Medulla oblongata (tissue), 1 donor: Measurements from ENCODE around the gene MTHFD1L.
"Not testable (repeated sequence)": the region's sequence is repeated elsewhere in the genome, so short reads cannot be mapped to it uniquely, and the experiment has no call there.

Experiments used
- DNase-seq: peaks from one replicate; pipeline ENCODE4 v3.0.0-alpha.2; 2015; ENCODE audit errors: extremely low spot score

Gene MTHFD1L

DNA sequence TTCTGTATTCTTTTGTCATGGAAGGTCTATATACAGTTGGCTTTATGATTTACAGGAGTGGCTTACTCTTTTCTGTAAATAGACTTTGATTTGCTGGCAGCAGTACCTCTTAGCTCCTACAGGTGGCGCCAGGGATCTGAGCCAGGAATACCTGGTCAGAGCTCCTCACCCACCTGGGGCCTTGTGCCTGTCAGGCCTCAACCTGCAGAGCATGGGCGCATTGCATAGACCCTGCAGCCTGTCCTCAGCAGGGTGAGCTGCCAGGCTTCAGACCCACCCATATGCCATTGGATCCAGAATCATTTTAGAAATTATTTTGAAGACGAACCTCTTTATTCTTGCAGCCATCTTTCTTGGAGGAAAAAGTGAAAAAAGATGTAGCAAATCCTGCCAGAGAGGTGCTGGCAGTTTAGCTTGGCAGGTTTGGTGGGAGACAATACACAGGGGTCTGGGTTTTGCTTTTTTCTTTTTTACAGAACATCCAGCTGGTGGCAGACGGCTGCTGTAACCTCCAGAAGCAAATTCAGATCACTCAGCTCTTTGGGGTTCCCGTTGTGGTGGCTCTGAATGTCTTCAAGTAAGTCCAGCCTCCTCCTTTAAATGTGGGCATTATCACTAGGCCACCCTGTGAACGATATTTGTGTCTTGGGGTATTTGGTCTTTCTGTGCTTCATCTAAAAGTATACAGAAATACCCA is 149.1 kb downstream of the MTHFD1L start:
- peak; percentile 76 for DNase-seq

DNA sequence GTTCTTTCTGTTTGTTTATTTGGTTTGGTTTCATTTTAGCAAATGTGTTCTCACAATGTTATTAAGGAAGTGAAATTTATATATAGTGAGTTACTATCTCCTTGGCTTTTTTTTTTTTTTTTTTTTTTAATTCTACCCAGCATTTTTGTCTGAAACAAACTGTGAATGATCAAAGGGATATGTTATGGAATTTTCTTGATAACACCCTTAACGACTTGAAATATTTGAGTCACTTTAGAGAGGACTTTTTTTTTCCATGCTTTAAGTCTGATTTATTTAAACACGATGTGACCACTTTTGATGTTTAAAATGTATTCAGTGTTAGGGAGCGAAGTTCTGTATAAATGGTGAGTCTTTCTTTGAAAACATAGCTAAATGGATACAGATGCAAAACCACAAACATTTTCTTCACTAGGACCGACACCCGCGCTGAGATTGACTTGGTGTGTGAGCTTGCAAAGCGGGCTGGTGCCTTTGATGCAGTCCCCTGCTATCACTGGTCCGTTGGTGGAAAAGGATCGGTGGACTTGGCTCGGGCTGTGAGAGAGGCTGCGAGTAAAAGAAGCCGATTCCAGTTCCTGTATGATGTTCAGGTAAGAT is 149.7 kb downstream of the MTHFD1L start:
- no peak for DNase-seq

DNA sequence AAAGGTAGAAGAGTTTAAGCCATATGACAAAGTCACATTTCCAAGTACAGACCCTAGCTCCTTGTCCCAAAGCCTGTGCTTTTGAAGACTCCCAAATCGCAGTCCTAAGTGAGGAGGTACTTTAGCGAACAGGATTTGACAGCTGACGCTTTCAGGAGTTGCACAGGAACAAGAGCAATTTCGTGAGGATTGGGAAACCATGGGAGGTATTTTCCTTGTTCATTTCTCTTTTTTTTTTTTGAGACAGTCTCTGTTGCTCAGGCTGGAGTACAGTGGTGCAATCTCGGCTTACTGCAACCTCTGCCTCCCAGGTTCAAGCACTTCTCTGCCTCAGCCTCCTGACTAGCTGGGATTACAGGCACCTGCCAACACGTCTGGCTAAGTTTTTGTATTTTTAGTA is 150.6 kb downstream of the MTHFD1L start:
- no peak for DNase-seq

DNA sequence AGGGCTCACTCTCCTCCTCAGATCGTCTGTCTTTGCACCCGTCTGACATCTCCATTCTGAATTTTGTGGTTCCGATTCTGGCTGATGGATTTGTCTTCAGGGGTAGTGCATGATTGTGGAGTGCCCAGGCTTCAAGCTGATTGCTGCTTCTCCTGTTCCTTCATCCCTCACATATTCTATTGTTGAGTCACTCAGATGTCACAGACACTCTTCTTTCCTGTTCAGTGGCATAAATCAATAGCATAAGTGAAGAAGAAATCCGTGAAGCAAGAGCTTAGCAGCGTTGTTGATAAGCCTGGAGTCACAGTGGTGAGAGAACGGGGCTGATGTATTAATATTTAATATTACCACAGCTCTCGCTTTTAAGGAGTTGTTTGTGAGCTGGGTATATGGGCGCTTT is 152.5 kb downstream of the MTHFD1L start:
- DNase-seq, result no peak

DNA sequence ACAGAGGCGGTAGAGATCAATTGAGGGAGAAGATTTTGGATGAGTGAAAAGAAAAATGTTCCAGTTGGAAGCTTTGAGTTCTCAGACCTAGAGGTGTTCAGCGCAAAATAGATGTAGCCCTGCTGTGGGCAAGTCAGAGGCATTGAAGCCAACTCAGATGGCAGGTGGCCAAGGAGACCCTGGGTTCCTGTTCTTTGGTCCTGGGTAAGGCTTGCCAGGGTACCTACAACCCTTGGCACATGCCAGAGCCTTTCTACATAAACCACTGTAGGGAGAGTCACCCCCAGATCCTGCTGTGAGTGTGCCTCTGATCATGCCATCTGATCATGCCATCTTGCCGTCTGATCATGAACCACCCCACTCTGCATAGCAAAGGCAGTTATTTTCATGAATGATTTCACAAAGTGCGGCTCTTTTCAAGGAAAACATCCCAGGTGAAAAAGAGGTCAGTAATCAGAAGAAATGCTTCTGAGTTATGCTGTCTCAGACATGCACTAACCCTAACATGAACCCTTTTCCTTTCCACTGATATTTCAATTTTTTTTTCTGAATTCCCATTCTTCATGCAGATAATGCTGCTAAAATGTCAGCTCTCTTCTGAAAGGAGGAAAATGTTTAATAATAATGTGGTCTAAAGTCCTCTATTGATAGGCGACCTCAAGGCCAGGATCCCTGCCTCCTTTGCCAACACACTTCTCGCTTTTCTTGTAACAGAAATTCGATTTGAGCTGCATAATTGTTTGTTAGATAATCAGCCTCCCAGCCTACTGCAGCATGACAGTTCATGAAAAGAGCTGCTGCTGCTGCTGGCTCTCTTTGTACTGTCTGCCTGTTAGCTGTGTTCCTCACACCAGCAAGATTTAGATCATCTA is 153.6 kb downstream of the MTHFD1L start:
- no peak for DNase-seq

DNA sequence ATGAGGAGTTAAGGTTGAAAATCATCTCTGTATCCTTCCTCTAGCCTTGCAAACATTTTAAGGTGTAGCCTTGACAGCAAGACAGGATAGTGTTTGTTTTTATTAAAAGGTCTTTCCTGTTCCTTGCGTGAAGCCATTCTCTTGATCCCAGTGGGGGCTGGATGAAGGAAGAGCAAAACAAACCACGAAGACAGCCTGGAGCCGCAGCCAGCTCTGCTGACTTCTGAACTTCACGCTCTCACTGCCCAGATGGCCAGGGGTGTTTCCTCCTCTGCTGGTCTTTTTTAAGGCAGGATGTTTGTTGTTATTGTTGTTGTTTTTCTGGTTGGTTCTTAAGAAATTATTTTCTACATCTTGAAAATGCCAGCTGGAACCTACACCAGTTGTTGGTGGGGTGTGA is 156.4 kb downstream of the MTHFD1L start:
- no peak for DNase-seq

DNA sequence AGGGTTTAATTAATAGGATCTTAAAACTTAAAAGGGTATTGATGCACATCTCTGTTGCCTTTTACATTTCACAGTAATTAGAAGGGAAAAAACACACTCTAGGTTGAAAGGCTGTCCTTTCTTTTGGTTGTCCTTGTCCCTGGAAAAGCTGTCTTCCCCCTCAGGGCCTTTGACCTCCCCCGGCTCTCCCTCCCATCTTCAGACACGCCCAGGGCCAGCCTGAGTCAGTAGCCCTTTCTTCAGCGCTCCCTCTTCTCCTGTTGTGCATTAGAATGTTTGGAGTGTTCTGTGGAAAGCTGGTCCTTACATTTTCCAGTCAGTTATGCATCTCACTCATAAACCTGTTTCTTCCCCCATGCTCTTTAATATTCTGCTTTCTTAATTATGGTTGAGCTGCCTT is 157.0 kb downstream of the MTHFD1L start:
- DNase-seq, result no peak

DNA sequence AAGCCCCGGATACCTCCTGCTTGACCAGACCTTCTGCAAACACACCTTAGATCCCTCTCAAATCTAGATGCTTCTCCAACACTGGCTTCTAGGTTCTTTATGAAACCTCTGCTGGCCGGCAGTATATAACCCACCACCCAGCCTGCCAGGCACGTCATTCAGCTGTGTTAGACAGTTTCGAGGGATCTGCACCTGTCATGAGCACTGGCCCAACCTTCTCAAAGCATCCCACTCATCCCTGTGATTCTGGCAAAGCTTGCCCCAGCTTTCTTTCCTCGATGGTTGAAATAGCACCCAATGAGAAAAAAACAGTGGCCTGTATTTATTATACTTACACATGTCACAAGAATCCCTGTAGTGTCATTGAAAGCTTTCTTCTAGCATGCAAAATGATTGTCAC is 157.8 kb downstream of the MTHFD1L start:
- DNase-seq, result no peak

DNA sequence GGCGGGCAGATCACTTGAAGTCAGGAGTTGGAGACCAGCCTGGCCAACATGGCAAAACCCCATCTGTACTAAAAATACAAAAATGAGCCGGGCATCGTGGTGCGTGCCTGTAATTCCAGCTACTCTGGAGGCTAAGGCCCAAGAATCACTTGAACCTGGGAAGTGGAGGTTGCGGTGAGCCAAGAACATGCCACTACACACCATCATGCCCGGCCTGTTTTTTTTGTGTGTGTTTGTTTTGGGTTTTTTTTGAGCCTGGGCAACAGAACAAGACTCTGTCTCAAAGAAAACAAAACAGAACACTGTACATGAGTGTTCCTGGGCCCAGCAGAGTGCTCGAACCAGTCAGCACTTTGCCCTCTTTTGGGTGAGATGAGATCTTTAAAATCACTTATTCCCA is 159.1 kb downstream of the MTHFD1L start:
- DNase-seq, result no peak

DNA sequence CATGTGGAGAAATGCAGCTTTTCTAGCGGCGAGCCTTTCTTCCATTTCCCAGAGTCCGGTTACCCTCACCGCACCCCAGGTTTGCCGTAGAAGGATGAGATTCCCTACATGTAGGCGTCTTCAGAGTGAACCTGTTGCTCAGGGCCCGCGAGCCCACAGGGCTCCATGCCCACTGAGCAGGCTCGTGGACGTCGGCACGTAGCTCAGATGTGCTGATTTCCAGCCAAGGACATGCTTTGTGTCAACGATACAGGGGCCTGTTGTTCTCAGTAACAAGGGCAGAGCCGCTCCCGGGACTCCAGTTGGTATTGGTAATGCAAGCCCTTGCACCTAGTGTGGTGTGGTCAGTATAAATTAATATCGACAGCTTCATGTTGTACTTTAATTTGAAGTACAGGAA is 159.6 kb downstream of the MTHFD1L start:
- DNase-seq, result peak; percentile 56

DNA sequence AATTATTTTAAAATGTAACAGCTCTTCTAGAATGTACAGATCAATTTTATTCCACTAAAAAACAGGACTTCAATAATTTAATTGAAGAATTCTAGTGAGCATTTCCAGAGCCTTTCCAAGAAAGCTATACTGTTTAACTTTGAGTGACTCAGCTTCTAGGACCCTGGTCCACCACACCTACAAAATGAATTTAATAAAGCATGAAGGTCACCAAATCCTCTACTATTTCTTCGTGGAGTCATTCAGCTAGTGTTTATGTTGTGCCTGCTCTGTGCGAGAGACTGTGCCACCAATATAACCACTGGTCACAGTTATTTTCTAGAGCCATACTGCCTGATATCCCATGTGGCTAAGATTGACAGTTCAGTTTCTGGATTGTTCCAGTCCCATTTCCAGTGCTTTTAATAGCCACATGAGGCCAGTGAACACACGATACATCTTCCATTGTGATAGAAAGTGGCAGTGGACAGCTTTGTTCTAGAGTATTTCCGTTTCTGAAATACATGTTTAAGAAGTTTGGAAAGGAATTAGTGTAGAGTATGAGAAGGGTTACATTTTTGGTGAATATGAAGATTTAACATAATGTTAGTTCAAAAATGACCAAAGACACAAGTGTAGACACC is 160.7 kb downstream of the MTHFD1L start:
- no peak for DNase-seq

DNA sequence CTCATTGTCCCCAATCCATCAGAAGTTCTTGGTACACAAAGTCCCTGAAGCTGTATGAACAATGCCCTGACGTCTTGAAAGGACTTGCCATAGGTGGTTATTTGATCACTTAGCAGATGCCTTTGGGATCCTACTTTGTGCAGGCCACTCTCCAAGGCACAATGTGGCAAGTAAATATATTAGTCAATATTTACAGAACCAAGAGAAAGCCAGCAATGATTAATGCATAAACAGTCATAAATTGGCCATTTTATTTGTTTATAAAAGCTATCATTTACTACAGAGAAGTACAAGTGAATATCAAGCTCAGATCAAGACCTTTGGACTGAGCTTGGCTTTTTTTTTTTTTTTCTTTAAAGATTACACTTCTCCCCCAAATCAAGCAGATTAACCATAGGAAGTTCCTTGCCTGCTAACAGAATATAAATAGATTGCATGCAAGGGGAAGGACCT is 161.8 kb downstream of the MTHFD1L start:
- no peak for DNase-seq

DNA sequence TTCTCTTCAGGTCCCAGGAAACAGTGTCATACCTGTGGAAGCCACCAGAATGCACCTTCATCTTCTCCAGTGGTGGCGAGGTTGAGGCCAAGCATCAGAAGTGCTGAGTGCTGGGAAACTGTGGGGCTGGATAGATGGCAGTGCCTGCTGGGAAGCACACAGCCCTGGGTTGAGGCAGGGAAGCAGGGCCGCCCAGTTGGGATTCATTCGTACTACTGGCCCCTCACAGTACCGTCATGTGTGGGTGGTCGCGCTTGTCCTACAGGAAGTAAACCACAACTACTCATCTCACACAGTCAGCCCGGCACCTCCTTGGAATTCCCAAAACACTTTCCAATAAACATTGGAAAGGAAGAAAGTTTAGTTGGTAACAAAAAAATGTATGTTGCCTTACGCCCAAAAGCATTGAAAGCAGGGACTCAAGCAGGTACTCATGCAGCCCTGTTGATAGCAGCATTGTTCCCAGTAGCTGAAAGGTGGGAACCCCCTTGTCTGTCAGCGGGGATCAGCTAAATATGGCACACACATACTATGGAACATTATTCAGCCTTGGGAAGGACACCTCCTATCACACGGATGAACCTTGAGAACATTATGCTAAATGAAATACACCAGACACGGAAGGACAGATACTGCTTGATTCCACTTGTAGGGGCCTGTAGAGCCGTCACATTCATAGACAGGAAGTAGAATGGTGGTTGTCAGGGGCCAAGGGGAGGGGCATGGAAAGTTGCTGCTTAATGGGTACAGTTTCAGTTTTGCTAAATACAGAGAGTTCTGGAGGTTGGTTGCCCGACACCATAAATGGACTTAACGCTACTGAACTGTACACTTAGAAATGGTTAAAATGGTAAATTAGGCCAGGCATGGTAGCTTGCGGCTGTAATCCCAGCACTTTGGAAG is 162.7 kb downstream of the MTHFD1L start:
- DNase-seq, result no peak

DNA sequence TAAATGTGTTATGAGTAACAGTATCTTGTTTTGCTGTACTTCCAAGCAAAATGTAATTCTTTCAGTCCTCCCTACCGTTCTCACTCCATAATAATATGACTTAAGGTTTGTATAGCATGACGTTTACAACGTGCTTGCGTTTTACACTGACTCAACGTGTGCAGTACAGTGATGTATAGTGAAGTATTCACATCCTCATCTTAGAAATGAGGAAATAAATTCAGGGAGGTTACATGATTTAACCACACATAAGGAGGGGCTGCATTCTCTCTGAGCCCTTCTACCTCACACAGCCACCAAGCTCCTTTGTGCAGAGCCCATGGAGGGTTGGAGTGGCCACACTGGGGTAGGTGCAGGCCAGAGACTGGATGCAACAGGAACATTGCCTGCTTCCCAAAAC is 164.5 kb downstream of the MTHFD1L start:
- no peak for DNase-seq

DNA sequence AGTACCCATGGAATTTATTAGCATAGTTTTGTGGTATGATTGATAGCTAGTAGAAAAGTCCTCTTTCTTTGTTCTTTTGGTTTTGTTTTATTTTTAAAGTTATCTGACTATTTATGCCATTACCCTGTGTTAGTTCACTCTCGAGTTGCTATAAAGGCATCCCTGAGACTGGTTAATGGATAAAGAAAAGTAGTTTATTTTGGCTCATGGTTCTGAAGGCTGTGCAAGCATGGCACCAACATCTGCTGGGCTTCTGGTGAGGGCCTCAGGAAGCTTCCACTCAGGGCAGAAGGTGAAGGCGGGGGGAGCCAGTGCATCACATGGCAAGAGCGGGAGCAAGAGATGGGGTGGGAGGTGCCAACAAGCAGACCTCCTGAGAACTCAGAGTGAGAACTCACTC is 166.5 kb downstream of the MTHFD1L start:
- no peak for DNase-seq

DNA sequence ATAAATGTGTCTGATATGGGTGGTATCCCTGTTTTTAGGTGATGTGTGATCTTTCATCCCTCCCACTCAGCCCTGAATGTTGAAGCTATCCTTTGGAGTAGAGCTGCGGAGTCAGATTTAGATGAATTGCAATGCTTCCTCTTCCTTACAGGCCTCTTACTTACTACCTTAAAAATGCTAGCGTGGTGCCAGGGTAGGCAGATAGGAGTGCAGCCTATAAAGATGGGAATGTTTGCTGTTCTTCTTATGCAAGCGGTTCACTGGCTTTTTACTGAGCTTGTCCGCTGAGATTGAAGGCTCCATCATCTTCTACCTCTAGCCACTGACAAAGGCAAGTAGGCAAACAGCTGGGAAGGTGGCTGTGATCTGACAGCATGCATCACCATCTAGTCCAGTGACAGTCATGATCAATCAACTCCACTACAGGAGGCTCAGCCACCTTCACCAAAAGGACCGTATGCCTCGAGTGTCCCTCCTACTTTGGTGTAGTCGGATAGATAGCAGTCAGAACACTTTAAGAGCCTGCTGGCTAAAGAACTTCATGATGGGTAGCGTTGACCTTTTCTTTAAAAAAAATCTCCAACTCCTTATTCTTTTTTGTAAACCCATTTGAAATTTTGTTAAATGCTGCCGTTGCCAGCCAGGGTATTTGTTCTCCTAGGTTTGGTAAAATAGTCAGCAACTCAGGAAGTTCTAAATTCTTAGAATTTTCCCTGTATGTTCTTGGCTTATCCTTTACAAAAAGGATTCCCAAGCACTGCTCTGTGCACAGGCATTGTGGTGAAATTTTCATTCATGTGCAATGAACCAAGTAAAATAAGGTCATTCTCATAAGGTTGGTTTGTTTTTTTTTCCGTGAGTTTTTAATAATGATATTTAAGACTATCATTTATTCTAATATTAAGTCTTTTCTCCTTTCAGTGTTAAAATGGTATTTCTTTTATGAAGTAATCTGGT is 169.6 kb downstream of the MTHFD1L start:
- DNase-seq, result no peak

DNA sequence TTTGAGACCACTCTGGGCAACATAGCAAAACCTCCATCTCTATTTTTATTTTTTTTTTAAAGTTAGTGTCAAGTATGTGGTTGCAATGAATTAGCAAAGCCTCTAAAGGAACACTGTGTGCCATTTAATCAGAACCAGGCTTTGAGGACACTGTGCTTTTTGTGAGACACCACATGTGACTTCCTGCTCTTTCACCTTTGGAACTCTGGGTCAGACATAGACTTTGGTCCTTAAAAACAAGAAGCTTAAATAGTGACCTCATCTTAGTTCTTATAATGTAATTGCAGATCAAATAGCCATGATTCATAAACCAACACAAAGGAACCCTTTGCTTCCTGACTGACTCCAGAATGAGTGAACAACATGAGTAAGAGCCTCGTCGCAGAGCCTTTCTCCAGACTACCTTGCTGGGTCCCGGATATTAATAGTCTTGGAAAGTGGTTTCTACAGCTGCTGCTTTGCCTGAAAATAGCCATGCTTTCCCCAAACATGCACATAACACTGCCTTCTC is 170.8 kb downstream of the MTHFD1L start:
- DNase-seq, result not testable (repeated sequence)

DNA sequence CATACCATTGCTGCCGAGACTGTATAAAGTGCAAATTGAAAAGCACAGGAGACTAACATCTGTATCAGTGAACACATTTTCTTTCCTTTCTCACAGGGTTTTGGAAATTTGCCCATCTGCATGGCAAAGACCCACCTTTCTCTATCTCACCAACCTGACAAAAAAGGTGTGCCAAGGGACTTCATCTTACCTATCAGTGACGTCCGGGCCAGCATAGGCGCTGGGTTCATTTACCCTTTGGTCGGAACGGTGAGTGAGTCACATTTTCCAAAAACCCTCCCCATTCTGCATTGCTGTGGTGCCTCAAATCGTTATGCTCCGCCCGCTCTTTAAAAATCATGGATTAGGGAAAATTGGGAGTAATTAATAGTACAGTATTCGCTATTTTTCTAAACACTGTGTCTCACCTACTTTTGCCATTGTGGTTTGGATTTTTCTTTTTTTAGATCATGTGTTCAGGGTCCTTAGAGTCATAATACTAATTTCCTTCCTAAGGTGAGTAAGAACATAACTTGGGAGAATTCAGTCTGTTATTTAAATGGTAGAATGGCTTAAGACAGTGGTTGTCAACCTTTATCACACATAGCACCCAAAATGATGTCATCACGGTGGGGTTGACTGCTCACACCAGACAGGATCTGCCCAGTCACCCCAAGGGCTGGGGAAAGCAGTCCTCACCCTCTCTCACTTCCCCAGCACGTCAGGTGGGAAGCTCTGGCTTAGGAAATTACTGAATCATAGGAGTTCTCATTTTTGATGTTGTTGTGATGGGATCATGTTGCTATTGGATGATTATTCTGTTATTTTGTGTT is 171.6 kb downstream of the MTHFD1L start:
- no peak for DNase-seq

DNA sequence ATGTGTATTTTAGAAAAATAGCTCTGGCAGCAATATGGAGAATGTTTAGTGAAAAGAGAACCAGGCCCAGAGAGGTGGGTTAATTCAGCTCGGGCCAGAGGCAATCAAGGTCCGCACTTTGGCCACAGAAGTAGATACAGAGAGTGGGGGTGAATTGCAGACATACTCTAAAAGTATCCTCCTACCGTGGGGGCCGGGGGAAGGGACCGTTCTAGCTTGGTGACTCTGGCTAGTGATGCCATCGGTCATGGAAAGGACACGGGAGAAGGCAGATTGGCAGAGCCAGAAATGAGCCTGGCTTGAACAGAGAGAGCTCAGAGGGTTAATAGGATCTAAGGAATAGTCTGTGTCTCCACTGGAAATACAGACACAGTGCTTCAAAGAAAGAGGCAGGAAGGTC is 173.1 kb downstream of the MTHFD1L start:
- no peak for DNase-seq
